DMS114 treated with DMSO at 0.1 percent for 48 hours (cell line): ENCODE data around the gene CHST8.

Experiments
- DNase-seq: peaks from one replicate; lab custom pipeline; 2025; ENCODE audit not compliant: unreplicated experiment; lab: John Stamatoyannopoulos, UW

Gene CHST8

GRCh38 chr19:33758541-33759013, 136.8 kb downstream of the CHST8 start:
- no peak for DNase-seq

GRCh38 chr19:33759356-33759755, 137.6 kb downstream of the CHST8 start:
- DNase-seq, result no peak

GRCh38 chr19:33763633-33764371, 142.0 kb downstream of the CHST8 start:
- DNase-seq, result no peak

- DNase-seq, result no peak
Observed at GRCh38 chr19:33766623-33767022, 144.9 kb downstream of the CHST8 start.

GRCh38 chr19:33767898-33768413, 146.2 kb downstream of the CHST8 start:
- peak; percentile 5 for DNase-seq

GRCh38 chr19:33769208-33769607, 147.5 kb downstream of the CHST8 start:
- DNase-seq, result no peak

- DNase-seq, result no peak
Observed at GRCh38 chr19:33770107-33770506, 148.4 kb downstream of the CHST8 start.

GRCh38 chr19:33771384-33772101, 149.8 kb downstream of the CHST8 start:
- peak; percentile 45 for DNase-seq

GRCh38 chr19:33772102-33772857, 150.5 kb downstream of the CHST8 start:
- DNase-seq, result no peak

- DNase-seq, result no peak
Observed at GRCh38 chr19:33772858-33773180, 151.1 kb downstream of the CHST8 start.

GRCh38 chr19:33773704-33774624, 152.2 kb downstream of the CHST8 start:
- no peak for DNase-seq

- DNase-seq, result no peak
Observed at GRCh38 chr19:33774751-33775150, 153.0 kb downstream of the CHST8 start.

- DNase-seq, result no peak
Observed at GRCh38 chr19:33775731-33776487, 154.2 kb downstream of the CHST8 start.

GRCh38 chr19:33777351-33777750, 155.6 kb downstream of the CHST8 start:
- DNase-seq, result no peak

GRCh38 chr19:33777753-33778088, 156.0 kb downstream of the CHST8 start:
- DNase-seq, result no peak

GRCh38 chr19:33778089-33778791, 156.5 kb downstream of the CHST8 start:
- peak; percentile 84 for DNase-seq

- no peak for DNase-seq
Observed at GRCh38 chr19:33779849-33780248, 158.1 kb downstream of the CHST8 start.

GRCh38 chr19:33780251-33780650, 158.5 kb downstream of the CHST8 start:
- DNase-seq, result no peak

- no peak for DNase-seq
Observed at GRCh38 chr19:33780746-33781145, 159.0 kb downstream of the CHST8 start.
